Caco-2 (cell line): ENCODE results near the gene GDPD4. TPM values are rescaled to one million over a fixed set of nuclear protein-coding genes. Genes with fewer than 3 reads are reported as not detected.

Experiments used
- BruUV-seq: library from RNA; stranded (reverse); fragments of 400-500 nt; replicated peaks from 2 replicates; lab custom pipeline; 2021; lab: Mats Ljungman, UMichigan
- CTCF ChIA-PET: fragments of 300-600 bp; sonication (Branson Sonifier 250); formaldehyde crosslinking; loops from one replicate; lab custom pipeline; 2022; ENCODE audit warnings: antibody characterized with exemption; lab: Charles Lee
- POLR2A ChIA-PET: fragments of 300-600 bp; sonication (Branson Sonifier 250); formaldehyde crosslinking; loops from one replicate; lab custom pipeline; 2022; ENCODE audit warnings: antibody characterized with exemption; lab: Charles Lee
- DNase-seq, 2 experiments: peaks; one replicate each; pipeline versions ENCODE4 v3.0.0 to v3.0.0-alpha.2; 2020 to 2022
- H3K27me3 ChIP-seq: replicated peaks from 2 replicates; pipeline ENCODE4 v1.6.0; 2011; ENCODE audit warnings: low read length; ENCODE audit not compliant: control insufficient read depth, insufficient read depth
- H3K36me3 ChIP-seq: 2 replicates; pipeline ENCODE4 v1.5.1; 2011; ENCODE audit warnings: low read length; ENCODE audit not compliant: control insufficient read depth, insufficient read depth
- H3K4me1 ChIP-seq: fragments of 250-450 bp; sonication (Bioruptor Pico); 2 replicates; pipeline ENCODE4 v1.5.1; 2020; ENCODE audit warnings: mild to moderate bottlenecking
- H3K4me3 ChIP-seq: 2 replicates; pipeline ENCODE4 v1.5.1; 2011; ENCODE audit warnings: low read depth, mild to moderate bottlenecking, control low read depth, low read length
- H3K9me3 ChIP-seq: fragments of 250-450 bp; sonication (Bioruptor Pico); 2 replicates; pipeline ENCODE4 v1.5.1; 2020; ENCODE audit warnings: mild to moderate bottlenecking, moderate library complexity
- H3K27ac Mint-ChIP-seq: one replicate; pipeline ENCODE4 v1.8.0; 2022; ENCODE audit warnings: mixed read lengths; ENCODE audit not compliant: unreplicated experiment
- H3K27me3 Mint-ChIP-seq: one replicate; pipeline ENCODE4 v1.8.0; 2022; ENCODE audit warnings: mixed read lengths; ENCODE audit not compliant: insufficient read depth, unreplicated experiment
- H3K36me3 Mint-ChIP-seq: one replicate; pipeline ENCODE4 v1.8.0; 2022; ENCODE audit warnings: mild to moderate bottlenecking, mixed read lengths; ENCODE audit not compliant: insufficient read depth, unreplicated experiment
- H3K4me1 Mint-ChIP-seq: one replicate; pipeline ENCODE4 v1.8.0; 2022; ENCODE audit warnings: low read depth, mixed read lengths; ENCODE audit not compliant: unreplicated experiment
- H3K4me3 Mint-ChIP-seq: one replicate; pipeline ENCODE4 v1.8.0; 2022; ENCODE audit warnings: mild to moderate bottlenecking, moderate library complexity, mixed read lengths; ENCODE audit not compliant: unreplicated experiment
- H3K9me3 Mint-ChIP-seq: one replicate; pipeline ENCODE4 v1.8.0; 2022; ENCODE audit warnings: mixed read lengths; ENCODE audit not compliant: unreplicated experiment
- intact Hi-C: fragments of 100-400 bp; cut with micrococcal nuclease; formaldehyde crosslinking; loops from one replicate; pipeline ENCODE4 v1.10.0; 2022; ENCODE audit not compliant: unreplicated experiment
- total RNA-seq: library from RNA; stranded (reverse); gene quantifications from 2 replicates; pipeline ENCODE4 v1.2.3, GENCODE V29; 2022
- TF ChIP-seq, protein P1 (sequence below), 2 experiments: fragments of 200-600 bp in 1 of 2; IDR thresholded peaks; 1 replicate in 1 of 2; 2 replicates in 1 of 2; pipeline versions ENCODE4 v1.5.1 to v1.8.0; 2011 to 2022; ENCODE audit warnings: antibody characterized with exemption in 1 of 2, control low read depth in 1 of 2, inconsistent platforms in 1 of 2, low read depth in 1 of 2, low read length in 1 of 2, mild to moderate bottlenecking in 1 of 2, moderate library complexity in 1 of 2; ENCODE audit not compliant: insufficient read depth in 1 of 2, severe bottlenecking in 1 of 2, unreplicated experiment in 1 of 2

The GDPD4 gene
- total RNA-seq, 1 experiment from 2014 or later: not detected

DNA sequence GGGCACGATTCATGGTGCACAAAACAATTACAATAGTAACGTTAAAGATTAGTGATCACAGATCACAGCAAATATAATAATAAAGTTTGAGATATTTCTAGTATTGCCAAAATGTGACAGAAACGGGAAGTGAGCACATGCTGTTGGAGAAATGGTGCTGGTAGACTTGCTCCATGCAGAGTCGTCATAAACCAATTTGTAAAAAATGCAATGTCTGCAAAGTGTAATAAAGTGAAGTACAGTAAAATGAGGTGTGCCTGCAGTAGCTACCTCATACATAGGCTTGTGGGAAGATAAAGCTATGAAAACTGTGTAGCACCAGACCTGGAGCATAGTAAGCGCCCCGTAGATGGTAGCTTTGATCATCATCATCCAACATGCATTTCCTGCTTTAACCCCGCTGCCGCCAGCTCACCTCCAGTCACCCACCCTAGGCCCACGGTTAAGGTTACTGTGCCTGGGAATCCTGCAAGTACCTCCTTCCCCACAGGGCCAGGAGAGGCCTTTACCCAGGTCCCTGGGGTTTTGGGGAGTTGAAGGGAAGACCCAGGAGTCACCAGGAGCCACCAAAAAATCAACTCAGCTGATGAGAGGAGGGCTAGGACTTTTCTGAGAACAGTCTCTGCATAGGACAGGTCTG, 114.3 kb downstream of the GDPD4 start:
- H3K36me3 Mint-ChIP-seq: no peaks in the 10 kb centered on the region
- no peak overlapping the region for H3K27ac Mint-ChIP-seq
- Histone ChIP-seq H3K27me3 (no peaks in the 10 kb centered on the region), H3K4me3 (no peak overlapping the region), H3K4me1 (no peaks in the 10 kb centered on the region), H3K9me3 (no peaks in the 10 kb centered on the region), H3K36me3 (no peaks in the 10 kb centered on the region)
- DNase-seq: no peak
- TF ChIP-seq, protein P1, sequence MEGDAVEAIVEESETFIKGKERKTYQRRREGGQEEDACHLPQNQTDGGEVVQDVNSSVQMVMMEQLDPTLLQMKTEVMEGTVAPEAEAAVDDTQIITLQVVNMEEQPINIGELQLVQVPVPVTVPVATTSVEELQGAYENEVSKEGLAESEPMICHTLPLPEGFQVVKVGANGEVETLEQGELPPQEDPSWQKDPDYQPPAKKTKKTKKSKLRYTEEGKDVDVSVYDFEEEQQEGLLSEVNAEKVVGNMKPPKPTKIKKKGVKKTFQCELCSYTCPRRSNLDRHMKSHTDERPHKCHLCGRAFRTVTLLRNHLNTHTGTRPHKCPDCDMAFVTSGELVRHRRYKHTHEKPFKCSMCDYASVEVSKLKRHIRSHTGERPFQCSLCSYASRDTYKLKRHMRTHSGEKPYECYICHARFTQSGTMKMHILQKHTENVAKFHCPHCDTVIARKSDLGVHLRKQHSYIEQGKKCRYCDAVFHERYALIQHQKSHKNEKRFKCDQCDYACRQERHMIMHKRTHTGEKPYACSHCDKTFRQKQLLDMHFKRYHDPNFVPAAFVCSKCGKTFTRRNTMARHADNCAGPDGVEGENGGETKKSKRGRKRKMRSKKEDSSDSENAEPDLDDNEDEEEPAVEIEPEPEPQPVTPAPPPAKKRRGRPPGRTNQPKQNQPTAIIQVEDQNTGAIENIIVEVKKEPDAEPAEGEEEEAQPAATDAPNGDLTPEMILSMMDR (IDR thresholded peaks at IDR 0.05; ENCODE audit: insufficient read depth in 1 of 2, low read depth in 1 of 2, low read length in 1 of 2, severe bottlenecking in 1 of 2, unreplicated experiment in 1 of 2): no peak
- ChIA-PET CTCF (interaction anchor here (1.0 to 5.2 kb wide), 8 partner anchors 13 to 140 kb away, joined by 3 to 116 read pairs (median 4); partner anchors contain the start of gene MYO7A), POLR2A (no interaction called here)
- no peaks in the 10 kb centered on the region for H3K9me3 Mint-ChIP-seq
- H3K4me3 Mint-ChIP-seq: no peak overlapping the region
- intact Hi-C loops: no loop called here
- H3K27me3 Mint-ChIP-seq: no peaks in the 10 kb centered on the region
- H3K4me1 Mint-ChIP-seq: no peaks in the 10 kb centered on the region
- BruUV-seq: no TSS peak

- no peak overlapping the region for H3K4me3 Mint-ChIP-seq
- intact Hi-C loops: no loop called here
- H3K4me1 ChIP-seq: no peaks in the 10 kb centered on the region
- no peak overlapping the region for H3K4me3 ChIP-seq
- no peaks in the 10 kb centered on the region for H3K9me3 ChIP-seq
- H3K4me1 Mint-ChIP-seq: no peaks in the 10 kb centered on the region
- TF ChIP-seq, protein P1 (IDR thresholded peaks at IDR 0.05; ENCODE audit: insufficient read depth in 1 of 2, low read depth in 1 of 2, low read length in 1 of 2, severe bottlenecking in 1 of 2, unreplicated experiment in 1 of 2): no peak
- no peaks in the 10 kb centered on the region for H3K36me3 Mint-ChIP-seq
- no peaks in the 10 kb centered on the region for H3K27me3 Mint-ChIP-seq
- DNase-seq: no peak
- no TSS peak for BruUV-seq
- H3K9me3 Mint-ChIP-seq: no peaks in the 10 kb centered on the region
- no peaks in the 10 kb centered on the region for H3K27me3 ChIP-seq
- no peaks in the 10 kb centered on the region for H3K36me3 ChIP-seq
- POLR2A ChIA-PET: interaction anchor here (0.8 kb wide), 1 partner anchor 59 kb away, joined by 3 read pairs; no protein-coding TSS in a partner anchor
- CTCF ChIA-PET: interaction anchor here (0.8 to 5.2 kb wide), 5 partner anchors 12 to 139 kb away, joined by 3 to 116 read pairs (median 3); partner anchors contain the start of gene MYO7A
- no peak overlapping the region for H3K27ac Mint-ChIP-seq
Measured at GRCh38 chr11:77186302-77186701, 115.2 kb downstream of the GDPD4 start.

GRCh38 chr11:77184136-77184860, 117.2 kb downstream of the GDPD4 start:
- no peaks in the 10 kb centered on the region for H3K4me1 ChIP-seq
- H3K27ac Mint-ChIP-seq: no peak overlapping the region
- H3K9me3 Mint-ChIP-seq: no peaks in the 10 kb centered on the region
- H3K4me3 Mint-ChIP-seq: no peak overlapping the region
- ChIA-PET CTCF (no interaction called here), POLR2A (no interaction called here)
- DNase-seq: no peak
- H3K36me3 Mint-ChIP-seq: no peaks in the 10 kb centered on the region
- BruUV-seq: no TSS peak
- H3K27me3 Mint-ChIP-seq: no peaks in the 10 kb centered on the region
- TF ChIP-seq, protein P1 (IDR thresholded peaks at IDR 0.05; ENCODE audit: insufficient read depth in 1 of 2, low read depth in 1 of 2, low read length in 1 of 2, severe bottlenecking in 1 of 2, unreplicated experiment in 1 of 2): no peak
- H3K27me3 ChIP-seq: no peaks in the 10 kb centered on the region
- H3K36me3 ChIP-seq: no peaks in the 10 kb centered on the region
- H3K4me3 ChIP-seq: no peak overlapping the region
- H3K4me1 Mint-ChIP-seq: no peaks in the 10 kb centered on the region
- intact Hi-C loops: no loop called here
- no peaks in the 10 kb centered on the region for H3K9me3 ChIP-seq
